K562 (cell line): ENCODE data around the gene MC3R. TPM values are rescaled to one million over a fixed set of nuclear protein-coding genes. Genes with fewer than 3 reads are reported as not detected.

Experiments used
- ARID2 ChIP-seq: fragments of 450-650 bp; IDR thresholded peaks from 2 replicates; pipeline ENCODE4 v1.6.1; 2017; ENCODE audit warnings: antibody characterized with exemption, mild to moderate bottlenecking
- BCOR ChIP-seq: fragments of 450-650 bp; IDR thresholded peaks from 2 replicates; pipeline ENCODE4 v1.6.1; 2016
- BDP1 ChIP-seq: IDR thresholded peaks from 3 replicates; pipeline ENCODE4 v1.6.1; 2011; ENCODE audit not compliant: insufficient read length, insufficient read depth
- BRD9 ChIP-seq: fragments of 450-650 bp; IDR thresholded peaks from 2 replicates; pipeline ENCODE4 v1.6.1; 2018; ENCODE audit warnings: low read depth; ENCODE audit not compliant: partially characterized antibody
- ETV6 ChIP-seq, 3 experiments: fragments of 150-350 bp in 1 of 3; sonication (generic) in 1 of 3; formaldehyde crosslinking in 1 of 3; IDR thresholded peaks; 2 replicates each; pipeline versions ENCODE4 v1.6.1 to v1.8.0; 2014 to 2022; ENCODE audit warnings: borderline replicate concordance in 2 of 3, low read depth in 2 of 3, antibody characterized with exemption in 1 of 3, low read length in 1 of 3, mild to moderate bottlenecking in 1 of 3, missing genetic modification reagents in 1 of 3
- FOS ChIP-seq: IDR thresholded peaks from 3 replicates; pipeline ENCODE4 v1.6.1; 2011; ENCODE audit not compliant: insufficient read length; ENCODE audit errors: extremely low read depth
- ILK ChIP-seq: fragments of 450-650 bp; IDR thresholded peaks from 2 replicates; pipeline ENCODE4 v1.6.1; 2016; ENCODE audit warnings: missing genetic modification characterization, low read depth, mild to moderate bottlenecking, missing compliant biosample characterization, moderate library complexity, borderline replicate concordance
- PRDM10 ChIP-seq: fragments of 450-650 bp; IDR thresholded peaks from 2 replicates; pipeline ENCODE4 v1.6.1; 2018; ENCODE audit not compliant: partially characterized antibody
- RAD21 ChIP-seq, 2 experiments: fragments of 250-450 bp in 1 of 2; fragments of 450-650 bp in 1 of 2; sonication (Bioruptor Pico) in 1 of 2; formaldehyde crosslinking in 1 of 2; IDR thresholded peaks in 1 of 2; conservative IDR thresholded peaks in 1 of 2; 2 replicates each; pipeline versions ENCODE4 v1.4.0 to v1.8.0; 2020 to 2022; ENCODE audit warnings: mild to moderate bottlenecking in 2 of 2, moderate library complexity in 1 of 2
- ZFP1 ChIP-seq: fragments of 450-650 bp; formaldehyde crosslinking; IDR thresholded peaks from 2 replicates; pipeline ENCODE4 v1.4.0; 2020; ENCODE audit warnings: mild to moderate bottlenecking, mixed read lengths
- polyA plus RNA-seq, 8 experiments: library from polyadenylated mRNA; depleted of rRNA in 4 of 8; stranded (reverse) in 5 of 8; unstranded in 3 of 8; fragments of >200 nt; fragmentation: Nextera tagmentation in 2 of 8; fragmentation: Illumina TruSeq in 1 of 8; extraction: Ambion mirVana in 2 of 8; extraction: Trizol in 1 of 8; gene quantifications; 2 replicates each; pipeline versions ENCODE4 v1.2.1 to v1.2.3, GENCODE V29; 2011 to 2014; ENCODE audit warnings: inconsistent platforms in 1 of 8, missing spikeins in 1 of 8
- total RNA-seq, 7 experiments: library from RNA; depleted of rRNA in 6 of 7; stranded (reverse); fragments of >200 nt in 6 of 7; fragmentation: Illumina TruSeq in 2 of 7; extraction: Trizol in 2 of 7; gene quantifications; 2 replicates each; pipeline versions ENCODE4 v1.2.1 to v1.2.3, GENCODE V29; 2011 to 2021; ENCODE audit warnings: low replicate concordance in 1 of 7
- TF ChIP-seq, protein P1 (sequence below): fragments of 250-450 bp; sonication (Bioruptor Pico); IDR thresholded peaks from 2 replicates; pipeline ENCODE4 v1.5.0; 2022; ENCODE audit warnings: mild to moderate bottlenecking
- TF ChIP-seq, protein P2 (sequence below): sonication (generic); formaldehyde crosslinking; IDR thresholded peaks from 2 replicates; pipeline ENCODE4 v1.8.0; 2023; ENCODE audit warnings: missing genetic modification reagents, mild to moderate bottlenecking, borderline replicate concordance

The MC3R gene
- total and polyA plus RNA-seq, 9 of the 15 experiments (the other 6 are each of a cell fraction or from before 2014, with no cell fraction given), result not detected

GRCh38 chr20:56247954-56248782 lies at the start of gene MC3R (continued):
- TF ChIP-seq, protein P1, sequence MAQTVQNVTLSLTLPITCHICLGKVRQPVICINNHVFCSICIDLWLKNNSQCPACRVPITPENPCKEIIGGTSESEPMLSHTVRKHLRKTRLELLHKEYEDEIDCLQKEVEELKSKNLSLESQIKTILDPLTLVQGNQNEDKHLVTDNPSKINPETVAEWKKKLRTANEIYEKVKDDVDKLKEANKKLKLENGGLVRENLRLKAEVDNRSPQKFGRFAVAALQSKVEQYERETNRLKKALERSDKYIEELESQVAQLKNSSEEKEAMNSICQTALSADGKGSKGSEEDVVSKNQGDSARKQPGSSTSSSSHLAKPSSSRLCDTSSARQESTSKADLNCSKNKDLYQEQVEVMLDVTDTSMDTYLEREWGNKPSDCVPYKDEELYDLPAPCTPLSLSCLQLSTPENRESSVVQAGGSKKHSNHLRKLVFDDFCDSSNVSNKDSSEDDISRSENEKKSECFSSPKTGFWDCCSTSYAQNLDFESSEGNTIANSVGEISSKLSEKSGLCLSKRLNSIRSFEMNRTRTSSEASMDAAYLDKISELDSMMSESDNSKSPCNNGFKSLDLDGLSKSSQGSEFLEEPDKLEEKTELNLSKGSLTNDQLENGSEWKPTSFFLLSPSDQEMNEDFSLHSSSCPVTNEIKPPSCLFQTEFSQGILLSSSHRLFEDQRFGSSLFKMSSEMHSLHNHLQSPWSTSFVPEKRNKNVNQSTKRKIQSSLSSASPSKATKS (CRISPR knock-in tag), result no peak
- TF ChIP-seq ARID2 (no peak), RAD21 (CRISPR knock-in tag; conservative IDR thresholded peaks at IDR 0.05 in 1 of 2, IDR thresholded peaks at IDR 0.05 in 1 of 2) (peak in 1 of 2 experiments; percentile 60; a peak in 2 of 4 replicates), BDP1 (no peak), ETV6 (IDR thresholded peaks at IDR 0.05; ENCODE audit: borderline replicate concordance in 1 of 2, low read depth in 2 of 2, low read length in 1 of 2) (no peak), ETV6 (CRISPR knock-in tag; IDR thresholded peaks at IDR 0.05; ENCODE audit: borderline replicate concordance) (no peak), BCOR (no peak), PRDM10 (no peak), FOS (no peak), ILK (no peak), ZFP1 (CRISPR knock-in tag) (no peak), BRD9 (no peak)
- TF ChIP-seq, protein P2, sequence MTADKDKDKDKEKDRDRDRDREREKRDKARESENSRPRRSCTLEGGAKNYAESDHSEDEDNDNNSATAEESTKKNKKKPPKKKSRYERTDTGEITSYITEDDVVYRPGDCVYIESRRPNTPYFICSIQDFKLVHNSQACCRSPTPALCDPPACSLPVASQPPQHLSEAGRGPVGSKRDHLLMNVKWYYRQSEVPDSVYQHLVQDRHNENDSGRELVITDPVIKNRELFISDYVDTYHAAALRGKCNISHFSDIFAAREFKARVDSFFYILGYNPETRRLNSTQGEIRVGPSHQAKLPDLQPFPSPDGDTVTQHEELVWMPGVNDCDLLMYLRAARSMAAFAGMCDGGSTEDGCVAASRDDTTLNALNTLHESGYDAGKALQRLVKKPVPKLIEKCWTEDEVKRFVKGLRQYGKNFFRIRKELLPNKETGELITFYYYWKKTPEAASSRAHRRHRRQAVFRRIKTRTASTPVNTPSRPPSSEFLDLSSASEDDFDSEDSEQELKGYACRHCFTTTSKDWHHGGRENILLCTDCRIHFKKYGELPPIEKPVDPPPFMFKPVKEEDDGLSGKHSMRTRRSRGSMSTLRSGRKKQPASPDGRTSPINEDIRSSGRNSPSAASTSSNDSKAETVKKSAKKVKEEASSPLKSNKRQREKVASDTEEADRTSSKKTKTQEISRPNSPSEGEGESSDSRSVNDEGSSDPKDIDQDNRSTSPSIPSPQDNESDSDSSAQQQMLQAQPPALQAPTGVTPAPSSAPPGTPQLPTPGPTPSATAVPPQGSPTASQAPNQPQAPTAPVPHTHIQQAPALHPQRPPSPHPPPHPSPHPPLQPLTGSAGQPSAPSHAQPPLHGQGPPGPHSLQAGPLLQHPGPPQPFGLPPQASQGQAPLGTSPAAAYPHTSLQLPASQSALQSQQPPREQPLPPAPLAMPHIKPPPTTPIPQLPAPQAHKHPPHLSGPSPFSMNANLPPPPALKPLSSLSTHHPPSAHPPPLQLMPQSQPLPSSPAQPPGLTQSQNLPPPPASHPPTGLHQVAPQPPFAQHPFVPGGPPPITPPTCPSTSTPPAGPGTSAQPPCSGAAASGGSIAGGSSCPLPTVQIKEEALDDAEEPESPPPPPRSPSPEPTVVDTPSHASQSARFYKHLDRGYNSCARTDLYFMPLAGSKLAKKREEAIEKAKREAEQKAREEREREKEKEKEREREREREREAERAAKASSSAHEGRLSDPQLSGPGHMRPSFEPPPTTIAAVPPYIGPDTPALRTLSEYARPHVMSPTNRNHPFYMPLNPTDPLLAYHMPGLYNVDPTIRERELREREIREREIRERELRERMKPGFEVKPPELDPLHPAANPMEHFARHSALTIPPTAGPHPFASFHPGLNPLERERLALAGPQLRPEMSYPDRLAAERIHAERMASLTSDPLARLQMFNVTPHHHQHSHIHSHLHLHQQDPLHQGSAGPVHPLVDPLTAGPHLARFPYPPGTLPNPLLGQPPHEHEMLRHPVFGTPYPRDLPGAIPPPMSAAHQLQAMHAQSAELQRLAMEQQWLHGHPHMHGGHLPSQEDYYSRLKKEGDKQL (CRISPR knock-in tag), result no peak
